Peyer's patch (tissue), 4 donors: ENCODE data around the gene IGF2BP2.
"Not testable (repeated sequence)": the region's sequence is repeated elsewhere in the genome, so short reads cannot be mapped to it uniquely, and the experiment has no call there.

ENCODE experiments used
- POLR2A ChIP-seq, 2 donors: fragments of 450-650 bp; IDR thresholded peaks; one replicate each; pipeline ENCODE4 v1.5.1; 2017; ENCODE audit warnings: antibody characterized with exemption in 2 of 2, mild to moderate bottlenecking in 2 of 2, moderate library complexity in 2 of 2
- TF ChIP-seq, protein P1 (sequence below), 6 experiments: fragments of 450-650 bp in 4 of 6; fragments of 200-600 bp in 2 of 6; sonication (generic) in 1 of 6; IDR thresholded peaks; one replicate each; pipeline ENCODE4 v1.5.1; 2017 to 2019; ENCODE audit warnings: antibody characterized with exemption in 6 of 6, mild to moderate bottlenecking in 3 of 6, moderate library complexity in 1 of 6

DNA sequence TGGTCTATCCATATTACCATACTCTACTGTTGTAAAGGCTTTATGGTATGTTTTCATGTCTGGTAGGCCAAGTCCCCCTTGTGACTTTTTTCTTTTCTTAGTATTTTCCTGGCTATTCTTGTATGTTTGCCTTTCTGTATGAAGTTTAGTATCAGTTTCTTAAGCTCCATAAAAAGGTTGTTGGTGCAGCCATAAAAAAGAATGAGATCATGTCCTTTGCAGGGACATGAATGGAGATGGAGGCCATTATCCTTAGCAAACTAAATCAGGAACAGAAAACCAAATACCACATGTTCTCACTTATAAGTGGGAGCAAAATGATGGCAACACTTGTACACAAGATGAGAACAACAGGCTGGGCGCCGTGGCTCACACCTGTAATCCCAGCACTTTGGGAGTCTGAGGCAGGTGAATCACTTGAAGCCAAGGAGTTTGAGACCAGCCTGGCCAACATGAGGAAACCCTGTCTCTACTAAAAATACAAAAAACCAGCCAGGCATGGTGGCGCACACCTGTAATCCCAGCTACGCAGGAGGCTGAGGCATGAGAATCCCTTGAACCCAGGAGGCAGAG is 13.7 kb upstream of the IGF2BP2 start:
- TF ChIP-seq, protein P1, sequence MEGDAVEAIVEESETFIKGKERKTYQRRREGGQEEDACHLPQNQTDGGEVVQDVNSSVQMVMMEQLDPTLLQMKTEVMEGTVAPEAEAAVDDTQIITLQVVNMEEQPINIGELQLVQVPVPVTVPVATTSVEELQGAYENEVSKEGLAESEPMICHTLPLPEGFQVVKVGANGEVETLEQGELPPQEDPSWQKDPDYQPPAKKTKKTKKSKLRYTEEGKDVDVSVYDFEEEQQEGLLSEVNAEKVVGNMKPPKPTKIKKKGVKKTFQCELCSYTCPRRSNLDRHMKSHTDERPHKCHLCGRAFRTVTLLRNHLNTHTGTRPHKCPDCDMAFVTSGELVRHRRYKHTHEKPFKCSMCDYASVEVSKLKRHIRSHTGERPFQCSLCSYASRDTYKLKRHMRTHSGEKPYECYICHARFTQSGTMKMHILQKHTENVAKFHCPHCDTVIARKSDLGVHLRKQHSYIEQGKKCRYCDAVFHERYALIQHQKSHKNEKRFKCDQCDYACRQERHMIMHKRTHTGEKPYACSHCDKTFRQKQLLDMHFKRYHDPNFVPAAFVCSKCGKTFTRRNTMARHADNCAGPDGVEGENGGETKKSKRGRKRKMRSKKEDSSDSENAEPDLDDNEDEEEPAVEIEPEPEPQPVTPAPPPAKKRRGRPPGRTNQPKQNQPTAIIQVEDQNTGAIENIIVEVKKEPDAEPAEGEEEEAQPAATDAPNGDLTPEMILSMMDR (IDR thresholded peaks at IDR 0.05) = not testable (repeated sequence)
- TF ChIP-seq POLR2A (IDR thresholded peaks at IDR 0.05) = not testable (repeated sequence)
